ENCODE results near the gene PRR16. TPM values are rescaled to one million over a fixed set of nuclear protein-coding genes. Genes with fewer than 3 reads are reported as not detected.

Gene PRR16
- total and polyA plus RNA-seq, 2 of the 13 experiments (the other 11 are each of a cell fraction or from before 2014, with no cell fraction given) = not detected

DNA sequence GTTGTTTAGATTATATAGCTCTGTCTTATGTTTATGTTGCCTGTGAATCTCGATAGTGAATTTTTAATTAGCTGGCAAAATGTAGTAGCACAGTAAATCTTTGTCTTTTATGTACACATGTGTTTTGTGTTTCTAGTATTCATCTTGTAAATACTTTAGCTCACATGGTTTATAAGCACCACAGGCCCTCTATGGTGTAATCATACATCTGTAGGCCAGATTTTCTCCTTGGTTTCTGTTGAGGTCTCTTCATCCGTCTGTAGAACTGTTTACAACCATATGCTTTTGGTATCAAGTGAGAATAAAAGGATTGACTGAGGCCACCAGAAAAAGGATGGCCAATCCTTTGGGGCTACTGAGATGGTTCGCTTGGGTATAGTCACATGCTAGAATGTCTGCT is 45.0 kb downstream of the PRR16 start (continued):
- TF ChIP-seq, protein P1, sequence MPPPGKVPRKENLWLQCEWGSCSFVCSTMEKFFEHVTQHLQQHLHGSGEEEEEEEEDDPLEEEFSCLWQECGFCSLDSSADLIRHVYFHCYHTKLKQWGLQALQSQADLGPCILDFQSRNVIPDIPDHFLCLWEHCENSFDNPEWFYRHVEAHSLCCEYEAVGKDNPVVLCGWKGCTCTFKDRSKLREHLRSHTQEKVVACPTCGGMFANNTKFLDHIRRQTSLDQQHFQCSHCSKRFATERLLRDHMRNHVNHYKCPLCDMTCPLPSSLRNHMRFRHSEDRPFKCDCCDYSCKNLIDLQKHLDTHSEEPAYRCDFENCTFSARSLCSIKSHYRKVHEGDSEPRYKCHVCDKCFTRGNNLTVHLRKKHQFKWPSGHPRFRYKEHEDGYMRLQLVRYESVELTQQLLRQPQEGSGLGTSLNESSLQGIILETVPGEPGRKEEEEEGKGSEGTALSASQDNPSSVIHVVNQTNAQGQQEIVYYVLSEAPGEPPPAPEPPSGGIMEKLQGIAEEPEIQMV (CRISPR knock-in tag; IDR thresholded peaks at IDR 0.05; ENCODE audit: low read depth) = no peak
- no peak for TF ChIP-seq ZNF121 (CRISPR knock-in tag; IDR thresholded peaks at IDR 0.05)
- no peak for TF ChIP-seq TCF12 (IDR thresholded peaks at IDR 0.05)
- TF ChIP-seq TCF12 (CRISPR knock-in tag; IDR thresholded peaks at IDR 0.05) = no peak
- TF ChIP-seq KMT2A (CRISPR knock-in tag; IDR thresholded peaks at IDR 0.05) = no peak
- no peak for TF ChIP-seq ZNF713 (CRISPR knock-in tag; IDR thresholded peaks at IDR 0.05)
- TF ChIP-seq, protein P2, sequence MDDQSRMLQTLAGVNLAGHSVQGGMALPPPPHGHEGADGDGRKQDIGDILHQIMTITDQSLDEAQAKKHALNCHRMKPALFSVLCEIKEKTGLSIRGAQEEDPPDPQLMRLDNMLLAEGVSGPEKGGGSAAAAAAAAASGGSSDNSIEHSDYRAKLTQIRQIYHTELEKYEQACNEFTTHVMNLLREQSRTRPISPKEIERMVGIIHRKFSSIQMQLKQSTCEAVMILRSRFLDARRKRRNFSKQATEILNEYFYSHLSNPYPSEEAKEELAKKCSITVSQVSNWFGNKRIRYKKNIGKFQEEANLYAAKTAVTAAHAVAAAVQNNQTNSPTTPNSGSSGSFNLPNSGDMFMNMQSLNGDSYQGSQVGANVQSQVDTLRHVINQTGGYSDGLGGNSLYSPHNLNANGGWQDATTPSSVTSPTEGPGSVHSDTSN (CRISPR knock-in tag; IDR thresholded peaks at IDR 0.05; ENCODE audit: borderline replicate concordance) = no peak
- no peak for TF ChIP-seq ETV6 (CRISPR knock-in tag; conservative IDR thresholded peaks at IDR 0.05)
- no peak for TF ChIP-seq NFYB (CRISPR knock-in tag; IDR thresholded peaks at IDR 0.05)
- TF ChIP-seq ZNF12 (CRISPR knock-in tag; IDR thresholded peaks at IDR 0.05) = no peak
- no peak for TF ChIP-seq ZKSCAN8 (CRISPR knock-in tag; IDR thresholded peaks at IDR 0.05; ENCODE audit: borderline replicate concordance)
- TF ChIP-seq ZNF660 (CRISPR knock-in tag; IDR thresholded peaks at IDR 0.05; ENCODE audit: borderline replicate concordance, low read depth) = no peak

DNA sequence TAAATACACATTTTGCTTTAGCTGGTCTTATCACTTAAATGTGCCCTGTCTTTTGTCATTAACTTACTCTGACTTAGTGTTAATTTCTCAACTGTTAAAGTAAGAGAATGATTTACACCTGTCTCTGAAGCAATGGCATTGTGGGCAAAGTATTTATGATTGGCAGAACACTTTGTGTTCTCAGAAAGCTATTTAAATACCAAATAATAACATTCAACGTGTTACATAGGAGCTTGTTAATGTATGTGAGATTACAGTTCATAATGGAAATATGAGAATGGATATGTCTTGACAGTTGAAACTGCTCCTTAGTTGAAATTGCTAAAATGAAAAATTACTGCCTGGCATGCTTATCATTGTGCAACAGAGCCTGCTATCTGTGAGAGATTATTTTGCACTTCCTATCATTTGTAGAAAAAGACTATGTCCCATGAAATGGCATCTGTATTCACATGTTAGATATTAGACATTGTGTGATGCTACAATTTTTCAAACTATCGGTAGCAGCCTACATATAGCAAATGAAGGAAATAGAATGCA is 46.1 kb downstream of the PRR16 start:
- H2AFZ ChIP-seq (ENCODE audit: low read length) = no peak overlapping the region
- WGBS (ENCODE audit: low lambda C conversion rate) = 17% methylated on average over 2 of the region's 2 CpGs
- BruUV-seq (replicated peaks) = no TSS peak
- no peak overlapping the region for H3K4me2 ChIP-seq (ENCODE audit: low read depth, low read length)
- FAIRE-seq (no peak), DNase-seq (ENCODE audit: low spot score) (no peak), ATAC-seq (no peak)
- POLR2A ChIA-PET = no interaction called here
- no peaks in the 10 kb centered on the region for H3K79me2 ChIP-seq (ENCODE audit: insufficient read depth, low read length)
- CTCF ChIA-PET (ENCODE audit: low intra/inter-chr PET ratio, low total read pairs) = no interaction called here
- no peaks in the 10 kb centered on the region for H3K36me3 ChIP-seq (replicated peaks in 1 of 2; ENCODE audit: control insufficient read depth in 1 of 2, insufficient read depth in 2 of 2, low read length in 2 of 2)
- in situ Hi-C loops (cut with HindIII; ENCODE audit: extremely low pct_ligation_motif_present, low pct_unique_long_range_greater_than_20kb) = no loop called here
- intact Hi-C loops (cut with micrococcal nuclease; ENCODE audit: unreplicated experiment) = no loop called here
- H3K9ac ChIP-seq (ENCODE audit: insufficient read depth, low read depth, low read length) = no peak overlapping the region
- no peaks in the 10 kb centered on the region for H3K9me3 ChIP-seq (ENCODE audit: low read length)
- H3K27ac ChIP-seq (ENCODE audit: extremely low read length, insufficient read depth, low read length) = no peak overlapping the region
- H3K4me3 ChIP-seq (replicated peaks in 1 of 3; ENCODE audit: insufficient read depth in 1 of 3, low read depth in 2 of 3, low read length in 3 of 3) = no peak overlapping the region
- H4K20me1 ChIP-seq (ENCODE audit: insufficient read depth, low read length) = no peaks in the 10 kb centered on the region
- H3K4me1 ChIP-seq (ENCODE audit: insufficient read depth, low read length) = no peaks in the 10 kb centered on the region
- no peaks in the 10 kb centered on the region for H3K27me3 ChIP-seq (ENCODE audit: control insufficient read depth in 1 of 2, insufficient read depth in 2 of 2, low read length in 2 of 2)
- no peak for TF ChIP-seq PPARG (CRISPR knock-in tag; conservative IDR thresholded peaks at IDR 0.05)
- TF ChIP-seq CEBPB (IDR thresholded peaks at IDR 0.05; ENCODE audit: borderline replicate concordance, low read depth, low read length) = no peak
- no peak for TF ChIP-seq ZNF883 (CRISPR knock-in tag; IDR thresholded peaks at IDR 0.05; ENCODE audit: not compliant biosample characterization)
- TF ChIP-seq NFE2L2 (IDR thresholded peaks at IDR 0.05; ENCODE audit: low read length) = no peak
- no peak for TF ChIP-seq ZNF546 (CRISPR knock-in tag; conservative IDR thresholded peaks at IDR 0.05)
- no peak for TF ChIP-seq TAF15 (IDR thresholded peaks at IDR 0.05; ENCODE audit: low read depth, low read length, poor library complexity, severe bottlenecking)
